ENCODE measurements around the gene HAUS7. TPM values are rescaled to one million over a fixed set of nuclear protein-coding genes. Genes with fewer than 3 reads are reported as not detected.

The HAUS7 gene
- total RNA-seq, 2 experiments from 2014 or later, result 54.4 to 56.3 TPM

Other genes with a start within 250 kb of the HAUS7 start
- not detected for gene PNMA6F, start 148.8 kb downstream of the HAUS7 start, total RNA-seq
- gene ZNF275, start 136.4 kb downstream of the HAUS7 start, total RNA-seq, result 10 to 100 TPM; 11.8 to 11.9 TPM
- not detected for gene PNMA6E, start 69.2 kb downstream of the HAUS7 start, total RNA-seq
- 1 to 10 TPM; 1.7 to 2.2 TPM for gene ZFP92, start 59.1 kb downstream of the HAUS7 start, total RNA-seq
- gene TREX2, start 24.5 kb downstream of the HAUS7 start, total RNA-seq, result 1 to 10 TPM; 1.8 to 2.0 TPM
- gene BGN, start 24.4 kb upstream of the HAUS7 start, total RNA-seq, result not detected
- gene ATP2B3, start 47.1 kb upstream of the HAUS7 start, total RNA-seq, result not detected
- gene CCNQ, start 128.6 kb upstream of the HAUS7 start, total RNA-seq, result 10 to 100 TPM; 17.5 to 24.7 TPM
- under 1 TPM in 1 of 2 experiments, not detected in 1; 0.09 TPM for gene DUSP9, start 176.6 kb upstream of the HAUS7 start, total RNA-seq
- not detected for gene PNCK, start 203.2 kb upstream of the HAUS7 start, total RNA-seq
- gene SLC6A8, start 217.3 kb upstream of the HAUS7 start, total RNA-seq, result 1 to 10 TPM in 1 of 2 experiments, under 1 TPM in 1; 0.93 to 1.1 TPM